Cardiac fibroblast (primary cell): ENCODE data around the gene P3H2.

ENCODE experiments used
- DNase-seq, 2 donors: peaks; one replicate each; pipeline versions ENCODE4 v3.0.0 to v3.0.0-alpha.2; 2010; ENCODE audit warnings: low read depth in 2 of 2
- H3K4me3 ChIP-seq, 2 donors: replicated peaks in 1 of 2; 1 replicate in 1 of 2; 2 replicates in 1 of 2; pipeline ENCODE4 v1.5.1; 2011; ENCODE audit warnings: low read depth in 2 of 2, low read length in 2 of 2, mild to moderate bottlenecking in 2 of 2, moderate library complexity in 1 of 2
- TF ChIP-seq, protein P1 (sequence below): IDR thresholded peaks from one replicate; pipeline ENCODE4 v1.5.1; 2011; ENCODE audit warnings: low read depth, mild to moderate bottlenecking, low read length, inconsistent platforms

Gene P3H2

DNA sequence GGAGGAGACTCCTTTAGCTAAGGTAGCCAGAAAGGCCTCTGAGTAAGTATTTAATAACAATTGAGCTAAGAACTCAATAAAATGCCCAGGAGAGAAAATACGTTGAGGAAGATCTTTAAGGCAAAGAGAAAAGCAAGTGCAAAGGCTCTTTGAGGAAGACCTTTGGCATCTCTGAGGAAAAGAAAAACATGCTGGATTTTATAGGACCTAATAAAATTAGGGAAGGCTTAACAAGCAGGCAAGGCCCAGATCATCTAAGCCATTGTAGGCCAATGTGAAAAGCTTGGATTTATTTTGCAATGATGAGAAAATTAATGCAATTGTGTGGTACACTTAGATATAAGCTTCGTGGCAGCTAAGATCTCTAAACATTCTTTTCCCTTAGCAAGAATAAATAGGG, 75.7 kb downstream of the P3H2 start:
- no peak for DNase-seq
- H3K4me3 ChIP-seq, result no peak overlapping the region
- TF ChIP-seq, protein P1, sequence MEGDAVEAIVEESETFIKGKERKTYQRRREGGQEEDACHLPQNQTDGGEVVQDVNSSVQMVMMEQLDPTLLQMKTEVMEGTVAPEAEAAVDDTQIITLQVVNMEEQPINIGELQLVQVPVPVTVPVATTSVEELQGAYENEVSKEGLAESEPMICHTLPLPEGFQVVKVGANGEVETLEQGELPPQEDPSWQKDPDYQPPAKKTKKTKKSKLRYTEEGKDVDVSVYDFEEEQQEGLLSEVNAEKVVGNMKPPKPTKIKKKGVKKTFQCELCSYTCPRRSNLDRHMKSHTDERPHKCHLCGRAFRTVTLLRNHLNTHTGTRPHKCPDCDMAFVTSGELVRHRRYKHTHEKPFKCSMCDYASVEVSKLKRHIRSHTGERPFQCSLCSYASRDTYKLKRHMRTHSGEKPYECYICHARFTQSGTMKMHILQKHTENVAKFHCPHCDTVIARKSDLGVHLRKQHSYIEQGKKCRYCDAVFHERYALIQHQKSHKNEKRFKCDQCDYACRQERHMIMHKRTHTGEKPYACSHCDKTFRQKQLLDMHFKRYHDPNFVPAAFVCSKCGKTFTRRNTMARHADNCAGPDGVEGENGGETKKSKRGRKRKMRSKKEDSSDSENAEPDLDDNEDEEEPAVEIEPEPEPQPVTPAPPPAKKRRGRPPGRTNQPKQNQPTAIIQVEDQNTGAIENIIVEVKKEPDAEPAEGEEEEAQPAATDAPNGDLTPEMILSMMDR, result no peak

DNA sequence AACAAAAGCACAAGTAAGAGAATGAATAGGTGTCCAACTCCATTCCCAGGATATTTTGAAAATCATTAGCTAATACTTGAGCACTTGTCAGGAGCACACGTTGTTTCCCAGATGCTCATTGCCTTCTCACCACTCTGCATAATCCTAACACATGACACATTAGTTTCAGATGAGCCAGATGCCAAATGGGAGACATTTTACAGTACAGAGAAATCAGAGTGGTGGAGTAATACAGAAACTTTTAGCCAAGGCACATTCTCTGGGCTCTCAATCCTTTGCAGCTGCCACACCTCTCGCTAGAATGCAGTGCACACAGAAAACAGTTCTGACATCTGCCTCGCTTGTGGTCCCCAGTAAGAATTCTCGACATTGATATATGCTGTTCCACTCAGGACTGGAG, 76.6 kb downstream of the P3H2 start:
- peak; percentile 24 to 36 for DNase-seq
- no peak overlapping the region for H3K4me3 ChIP-seq
- TF ChIP-seq, protein P1, result no peak

DNA sequence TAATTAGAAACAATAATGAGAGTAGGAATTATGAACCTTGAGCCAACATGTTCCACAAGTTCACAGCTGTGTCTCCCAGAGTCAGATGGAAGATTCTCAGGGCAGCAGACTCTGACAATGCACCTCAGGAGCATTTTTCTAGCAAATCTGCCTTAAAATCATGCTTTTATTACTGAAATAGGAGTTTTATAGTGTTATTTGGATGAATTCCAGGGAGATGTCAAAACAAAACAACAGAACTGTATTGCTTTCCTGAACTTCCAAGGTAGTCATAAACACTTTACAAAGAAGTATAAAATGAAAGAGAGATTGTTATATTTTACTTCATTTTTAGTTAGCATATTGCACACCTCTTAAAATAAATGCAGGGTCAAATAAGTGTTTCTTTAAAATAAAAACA, 77.0 kb downstream of the P3H2 start:
- no peak for DNase-seq
- no peak overlapping the region for H3K4me3 ChIP-seq
- TF ChIP-seq, protein P1, result no peak

DNA sequence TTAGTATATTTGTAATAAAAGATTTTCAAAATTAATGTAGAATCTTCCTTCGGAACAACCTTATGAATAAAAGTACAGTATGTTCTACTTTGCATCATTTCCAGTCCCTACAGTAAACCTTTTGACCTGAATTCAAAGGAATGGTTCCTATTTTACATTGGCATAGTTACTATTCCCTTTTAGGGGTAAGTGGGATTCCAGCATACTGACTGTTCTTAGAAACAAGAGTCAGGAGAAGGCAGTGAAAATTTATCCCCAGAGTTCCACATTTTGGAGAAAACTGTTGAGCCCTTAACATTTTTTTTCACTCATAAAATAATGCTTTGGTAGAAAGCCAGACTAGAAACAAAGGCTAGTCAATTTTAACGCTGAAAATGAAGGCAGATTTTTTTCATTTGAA, 78.1 kb downstream of the P3H2 start:
- TF ChIP-seq, protein P1, result no peak
- H3K4me3 ChIP-seq, result no peak overlapping the region
- DNase-seq, result no peak

DNA sequence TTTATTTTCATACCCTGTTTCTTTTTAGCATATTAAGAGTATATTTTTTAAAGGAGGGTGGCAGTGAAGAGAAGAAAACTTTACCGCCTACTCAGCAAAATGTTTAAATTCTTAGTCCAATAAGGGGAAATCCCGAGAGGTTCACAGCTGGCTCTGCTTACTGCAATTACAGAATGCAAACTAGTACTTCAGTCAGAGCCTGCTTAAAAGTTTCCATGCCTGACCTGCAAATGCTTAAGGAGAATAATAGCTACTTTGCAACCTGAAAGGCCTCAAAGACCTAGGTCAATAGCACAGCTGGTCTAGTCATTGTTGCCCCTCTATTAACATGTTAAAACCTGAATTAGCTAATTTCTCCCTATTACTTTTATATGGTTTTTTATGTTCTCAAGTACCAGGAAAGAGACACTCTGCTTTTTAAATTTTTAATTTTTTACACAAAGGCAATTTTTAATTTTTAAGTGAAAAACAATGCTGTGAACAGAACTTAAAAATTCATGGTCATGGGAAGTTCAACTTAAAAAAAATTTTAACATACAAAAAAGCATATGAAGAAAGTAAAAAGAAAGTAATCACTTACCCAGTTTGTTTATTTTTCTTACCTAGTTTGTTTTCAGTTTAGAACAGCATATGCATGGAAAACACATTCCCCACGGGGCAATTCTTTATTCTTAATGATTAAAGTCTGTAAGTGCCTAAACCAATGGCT, 79.2 kb downstream of the P3H2 start:
- TF ChIP-seq, protein P1, result no peak
- H3K4me3 ChIP-seq, result no peak overlapping the region
- DNase-seq, result peak; percentile 44 to 51

DNA sequence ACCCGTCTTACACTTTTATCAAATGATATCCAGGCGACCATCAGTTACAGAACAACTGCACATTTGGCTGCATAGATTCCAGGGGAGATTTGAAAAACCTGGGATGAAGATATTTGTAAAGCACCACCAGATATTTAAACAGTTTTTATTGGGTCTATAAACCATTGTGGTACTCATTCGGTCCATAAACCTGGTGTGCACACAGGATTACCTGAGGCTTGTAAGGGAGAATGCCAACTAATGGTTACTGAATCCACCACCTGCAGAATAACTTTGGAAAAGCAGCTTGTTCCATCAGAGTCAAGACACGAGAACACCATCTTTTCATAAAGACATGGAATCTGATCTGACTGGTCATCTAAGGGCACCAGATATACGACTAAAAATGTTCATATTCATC, 80.6 kb downstream of the P3H2 start:
- no peak for DNase-seq
- H3K4me3 ChIP-seq, result no peak overlapping the region
- TF ChIP-seq, protein P1, result no peak
